Dermis blood vessel endothelial cell (primary cell): ENCODE data around the gene MYRF. TPM values are rescaled to one million over a fixed set of nuclear protein-coding genes. Genes with fewer than 3 reads are reported as not detected.

Experiments used
- DNase-seq: peaks from one replicate; pipeline ENCODE4 v3.0.0; 2010
- total RNA-seq: library from RNA; depleted of rRNA; stranded (reverse); fragments of >200 nt; gene quantifications from 2 replicates; pipeline ENCODE4 v1.2.3, GENCODE V29; 2014

Gene MYRF
- total RNA-seq, 1 donor from 2014 or later, result 0.17 TPM

GRCh38 chr11:61799665-61800284 lies 47.3 kb downstream of the MYRF start:
- DNase-seq, result no peak

- no peak for DNase-seq
Observed at GRCh38 chr11:61800331-61801281, 48.2 kb downstream of the MYRF start.

GRCh38 chr11:61802605-61803004 lies 50.2 kb downstream of the MYRF start:
- DNase-seq, result no peak

GRCh38 chr11:61803889-61804647 lies 51.6 kb downstream of the MYRF start:
- DNase-seq, result peak; percentile 32

- no peak for DNase-seq
Observed at GRCh38 chr11:61805146-61805545, 52.7 kb downstream of the MYRF start.

- no peak for DNase-seq
Observed at GRCh38 chr11:61806785-61807184, 54.3 kb downstream of the MYRF start.

GRCh38 chr11:61810671-61811175 lies 58.3 kb downstream of the MYRF start:
- no peak for DNase-seq

- no peak for DNase-seq
Observed at GRCh38 chr11:61811831-61812230, 59.4 kb downstream of the MYRF start.

- DNase-seq, result no peak
Observed at GRCh38 chr11:61812736-61813411, 60.4 kb downstream of the MYRF start.

GRCh38 chr11:61814247-61814957 lies 62.0 kb downstream of the MYRF start:
- DNase-seq, result peak; percentile 69

GRCh38 chr11:61814958-61815789 lies 62.7 kb downstream of the MYRF start:
- DNase-seq, result peak; percentile 99

- DNase-seq, result peak; percentile 83
Observed at GRCh38 chr11:61815790-61816735, 63.6 kb downstream of the MYRF start.

- peak; percentile 95 for DNase-seq
Observed at GRCh38 chr11:61816736-61817455, 64.5 kb downstream of the MYRF start, which contains the start of gene FADS1. Gene FADS1 (minus strand): TSS chr11:61817003. CDS start chr11:61816929, 74 bp downstream.

GRCh38 chr11:61817471-61818202 lies 65.2 kb downstream of the MYRF start:
- no peak for DNase-seq

GRCh38 chr11:61820174-61820573 lies 67.7 kb downstream of the MYRF start:
- DNase-seq, result no peak

GRCh38 chr11:61826930-61827570 lies 74.6 kb downstream of the MYRF start:
- DNase-seq, result no peak
